Prostate gland (tissue), 2 donors: ENCODE measurements around the gene ITM2B.
A peak's percentile ranks its signal among the peaks of the same experiment; 100 is the strongest.

Experiments
- CTCF ChIP-seq, 4 experiments: fragments of 200-600 bp in 2 of 4; fragments of 450-650 bp in 2 of 4; sonication (generic) in 2 of 4; IDR thresholded peaks; 1 replicate in 3 of 4; 2 replicates in 1 of 4; pipeline ENCODE4 v1.5.1; 2016 to 2019; ENCODE audit warnings: antibody characterized with exemption in 4 of 4, mild to moderate bottlenecking in 2 of 4, moderate library complexity in 2 of 4
- POLR2A ChIP-seq: fragments of 450-650 bp; IDR thresholded peaks from one replicate; pipeline ENCODE4 v1.6.1; 2016; ENCODE audit warnings: antibody characterized with exemption, mild to moderate bottlenecking
- POLR2AphosphoS5 ChIP-seq: sonication (generic); formaldehyde crosslinking; IDR thresholded peaks from one replicate; pipeline ENCODE4 v1.6.1; 2017; ENCODE audit warnings: antibody characterized with exemption

DNA sequence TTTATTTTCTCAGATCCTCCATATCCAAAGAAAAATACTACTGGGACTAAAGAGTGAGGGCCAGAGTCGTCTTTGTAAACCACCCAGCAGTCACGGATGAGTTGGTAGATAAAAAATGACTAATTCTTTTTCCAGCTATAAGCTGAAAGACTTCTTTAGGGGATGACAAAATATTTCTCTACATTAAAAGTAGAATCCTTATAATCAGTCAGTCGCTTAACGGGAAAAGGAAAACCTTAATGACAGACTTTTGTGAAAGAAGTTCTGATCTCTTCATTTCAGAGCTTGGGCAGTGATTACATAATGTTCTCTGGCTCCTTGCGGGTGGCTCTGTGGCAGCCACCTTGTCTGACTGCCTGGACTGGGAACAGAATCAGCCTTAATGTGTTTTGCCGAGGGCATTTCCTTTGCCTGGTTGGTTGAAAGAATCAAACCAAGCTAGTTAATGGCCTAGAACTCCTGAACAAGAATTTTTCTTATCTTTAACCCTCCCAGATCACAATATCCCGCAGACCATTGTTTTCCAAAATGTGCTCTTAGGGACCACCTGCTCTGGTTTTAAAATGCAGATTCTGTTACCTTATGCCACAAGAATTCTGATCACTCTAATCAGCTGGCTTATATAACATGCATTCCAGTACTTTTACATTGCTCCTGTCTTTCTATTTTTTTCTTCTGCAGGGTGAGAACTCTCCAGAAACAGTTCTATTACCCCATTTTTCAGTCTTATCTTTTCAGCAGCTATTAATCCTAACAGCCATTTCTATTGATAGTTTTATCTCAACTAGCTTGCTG is 2.5 kb downstream of the ITM2B start:
- TF ChIP-seq CTCF (IDR thresholded peaks at IDR 0.05) (no peak), POLR2AphosphoS5 (peak; percentile 79), POLR2A (peak; percentile 55)
